ENCODE data around the gene ZNF280C.
"Not testable (repeated sequence)": the region's sequence is repeated elsewhere in the genome, so short reads cannot be mapped to it uniquely, and the experiment has no call there.

The ZNF280C gene

DNA sequence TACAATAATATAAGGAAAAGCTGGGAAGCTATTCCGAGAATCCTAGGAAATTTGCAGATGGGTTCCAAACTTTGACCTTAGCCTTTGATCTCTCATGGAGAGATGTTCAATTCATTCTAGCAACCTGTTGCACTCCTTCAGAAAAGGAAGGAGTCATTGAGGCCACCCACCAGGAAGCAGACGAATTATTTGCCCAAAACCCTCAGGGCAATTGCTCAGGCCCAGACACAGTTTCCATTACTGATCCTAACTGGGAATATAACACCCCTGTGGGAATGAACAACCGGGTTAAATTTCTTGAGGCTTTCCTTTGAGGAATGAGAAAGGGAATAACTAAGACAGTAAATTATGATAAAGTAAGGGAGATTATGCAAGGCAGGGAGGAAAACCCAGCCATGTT lies 13.5 kb upstream of the ZNF280C start:
- H3K79me2 ChIP-seq (ENCODE audit: insufficient read depth, low read length) = no peaks in the 10 kb centered on the region
- no peak overlapping the region for H3K4me2 ChIP-seq (ENCODE audit: low read length)
- H3F3A ChIP-seq (ENCODE audit: insufficient read depth, low read length) = no peaks in the 10 kb centered on the region
- no peaks in the 10 kb centered on the region for H3K9me3 ChIP-seq (ENCODE audit: low read length)
- H3K27me3 ChIP-seq (ENCODE audit: insufficient read depth, low read length) = no peaks in the 10 kb centered on the region
- no peak overlapping the region for H3K27ac ChIP-seq (ENCODE audit: low read depth, low read length, poor library complexity, severe bottlenecking)
- no peak for TF ChIP-seq EZH2 (IDR thresholded peaks at IDR 0.05; ENCODE audit: borderline replicate concordance, low read length)
- TF ChIP-seq CTCF (IDR thresholded peaks at IDR 0.05; ENCODE audit: low read length) = no peak
- no peaks in the 10 kb centered on the region for H3K4me1 ChIP-seq (ENCODE audit: insufficient read depth, low read length, severe bottlenecking)
- H3K9me2 ChIP-seq (ENCODE audit: low read depth, low read length) = no peaks in the 10 kb centered on the region
- no peaks in the 10 kb centered on the region for H4K20me1 ChIP-seq (ENCODE audit: insufficient read depth, low read length)
- H3K4me3 ChIP-seq (ENCODE audit: low read depth, low read length, poor library complexity, severe bottlenecking) = no peak overlapping the region
- no peak overlapping the region for H2AFZ ChIP-seq (ENCODE audit: low read length)
- no peaks in the 10 kb centered on the region for H3K36me3 ChIP-seq (ENCODE audit: insufficient read depth, low read length)
- H3K9ac ChIP-seq (ENCODE audit: low read length) = no peak overlapping the region

DNA sequence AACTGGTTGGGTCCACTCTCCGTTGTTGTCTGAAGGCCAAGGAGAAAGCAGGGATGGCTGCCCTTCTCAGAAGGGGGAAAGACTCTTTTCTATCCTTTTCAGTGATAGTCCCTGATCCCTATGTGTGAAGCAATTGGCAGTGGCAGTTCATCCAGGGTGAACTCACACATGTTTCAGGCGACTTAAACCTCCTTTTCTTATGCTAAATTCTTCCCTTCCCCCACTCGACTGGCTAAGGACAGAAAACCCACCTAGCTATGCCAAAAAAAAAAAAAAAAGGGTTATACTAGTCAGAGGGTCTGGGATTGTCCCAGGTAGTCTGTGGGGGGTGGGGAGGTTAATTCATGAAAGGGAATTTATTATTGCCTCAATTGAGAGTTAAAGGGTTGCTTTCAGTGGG lies 12.2 kb upstream of the ZNF280C start:
- H4K20me1 ChIP-seq (ENCODE audit: insufficient read depth, low read length) = no peaks in the 10 kb centered on the region
- no peaks in the 10 kb centered on the region for H3K4me1 ChIP-seq (ENCODE audit: insufficient read depth, low read length, severe bottlenecking)
- no peak overlapping the region for H2AFZ ChIP-seq (ENCODE audit: low read length)
- H3K4me3 ChIP-seq (ENCODE audit: low read depth, low read length, poor library complexity, severe bottlenecking) = no peak overlapping the region
- H3K79me2 ChIP-seq (ENCODE audit: insufficient read depth, low read length) = no peaks in the 10 kb centered on the region
- H3F3A ChIP-seq (ENCODE audit: insufficient read depth, low read length) = no peaks in the 10 kb centered on the region
- H3K9me2 ChIP-seq (ENCODE audit: low read depth, low read length) = no peaks in the 10 kb centered on the region
- H3K36me3 ChIP-seq (ENCODE audit: insufficient read depth, low read length) = no peaks in the 10 kb centered on the region
- no peaks in the 10 kb centered on the region for H3K27me3 ChIP-seq (ENCODE audit: insufficient read depth, low read length)
- no peak overlapping the region for H3K27ac ChIP-seq (ENCODE audit: low read depth, low read length, poor library complexity, severe bottlenecking)
- no peak overlapping the region for H3K4me2 ChIP-seq (ENCODE audit: low read length)
- no peaks in the 10 kb centered on the region for H3K9me3 ChIP-seq (ENCODE audit: low read length)
- H3K9ac ChIP-seq (ENCODE audit: low read length) = no peak overlapping the region
- no peak for TF ChIP-seq CTCF (IDR thresholded peaks at IDR 0.05; ENCODE audit: low read length)
- no peak for TF ChIP-seq EZH2 (IDR thresholded peaks at IDR 0.05; ENCODE audit: borderline replicate concordance, low read length)

- H3K4me2 ChIP-seq (ENCODE audit: low read length); H3K79me2 ChIP-seq (ENCODE audit: insufficient read depth, low read length); H3K4me3 ChIP-seq (ENCODE audit: low read depth, low read length, poor library complexity, severe bottlenecking); H3K9me3 ChIP-seq (ENCODE audit: low read length); H3K27ac ChIP-seq (ENCODE audit: low read depth, low read length, poor library complexity, severe bottlenecking); H4K20me1 ChIP-seq (ENCODE audit: insufficient read depth, low read length); H2AFZ ChIP-seq (ENCODE audit: low read length); H3K4me1 ChIP-seq (ENCODE audit: insufficient read depth, low read length, severe bottlenecking); H3K9me2 ChIP-seq (ENCODE audit: low read depth, low read length); H3K9ac ChIP-seq (ENCODE audit: low read length); H3K36me3 ChIP-seq (ENCODE audit: insufficient read depth, low read length); H3F3A ChIP-seq (ENCODE audit: insufficient read depth, low read length); H3K27me3 ChIP-seq (ENCODE audit: insufficient read depth, low read length): not testable (repeated sequence)
Measured at GRCh38 chrX:130272253-130272652, 3.6 kb upstream of the ZNF280C start.

GRCh38 chrX:130269391-130269790 lies 692 bp upstream of the ZNF280C start:
- not testable (repeated sequence) for H3K9me2 ChIP-seq (ENCODE audit: low read depth, low read length); H3K27ac ChIP-seq (ENCODE audit: low read depth, low read length, poor library complexity, severe bottlenecking); H3K9ac ChIP-seq (ENCODE audit: low read length); H3F3A ChIP-seq (ENCODE audit: insufficient read depth, low read length); H3K4me2 ChIP-seq (ENCODE audit: low read length); H4K20me1 ChIP-seq (ENCODE audit: insufficient read depth, low read length); H3K4me3 ChIP-seq (ENCODE audit: low read depth, low read length, poor library complexity, severe bottlenecking); H3K9me3 ChIP-seq (ENCODE audit: low read length); H3K27me3 ChIP-seq (ENCODE audit: insufficient read depth, low read length); H3K36me3 ChIP-seq (ENCODE audit: insufficient read depth, low read length); H2AFZ ChIP-seq (ENCODE audit: low read length)
- peaks cover 33% of the 10 kb centered on the region for H3K79me2 ChIP-seq (ENCODE audit: insufficient read depth, low read length)
- peaks cover 21% of the 10 kb centered on the region for H3K4me1 ChIP-seq (ENCODE audit: insufficient read depth, low read length, severe bottlenecking)
